ENCODE measurements around the gene GPR62. TPM values are rescaled to one million over a fixed set of nuclear protein-coding genes. Genes with fewer than 3 reads are reported as not detected.

Gene GPR62
- total and polyA plus RNA-seq, 2 donors from 2014 or later: 0.09 to 0.41 TPM

DNA sequence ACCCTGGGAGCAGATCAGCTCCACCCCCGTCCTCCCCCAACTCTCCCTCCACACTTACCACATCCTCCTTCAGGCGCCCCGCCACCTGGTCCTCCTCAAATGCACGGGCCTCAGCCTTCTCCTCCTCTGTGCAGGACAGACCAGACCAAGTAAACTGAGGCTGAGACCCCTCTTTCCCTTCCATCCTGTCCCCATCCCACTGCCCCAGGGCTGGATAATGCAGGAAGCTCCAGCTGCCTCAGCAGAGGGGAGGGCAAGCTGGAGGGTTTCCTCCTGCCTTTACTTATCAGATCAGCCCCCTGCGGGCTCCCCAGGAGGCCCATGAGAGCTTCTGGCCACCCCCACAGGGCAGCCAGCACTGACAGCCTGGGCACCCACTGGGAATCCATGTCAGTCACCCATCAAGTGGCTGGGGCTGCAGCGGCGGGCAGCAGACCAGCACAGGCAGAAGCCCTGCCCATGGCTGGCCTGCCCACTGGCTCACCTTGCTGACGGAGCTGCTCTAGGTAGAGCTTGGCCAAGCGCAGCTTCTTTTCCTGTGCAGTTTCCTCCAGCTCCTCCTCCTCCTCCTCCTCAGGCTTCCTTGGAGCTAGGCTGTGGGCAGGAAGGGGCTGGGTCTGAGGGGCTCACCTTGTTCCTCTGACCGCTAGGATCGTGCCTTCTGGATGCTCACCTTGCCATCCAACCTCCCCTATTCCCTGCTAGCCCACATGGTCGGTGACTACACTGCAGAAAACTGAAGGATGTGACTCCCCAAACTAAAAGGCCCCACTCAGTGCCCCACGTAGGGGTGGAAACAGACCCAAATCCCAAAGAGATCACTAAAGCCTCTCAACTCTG is 17.4 kb upstream of the GPR62 start:
- H3K36me3 ChIP-seq (ENCODE audit: control insufficient read depth in 2 of 3, insufficient read depth in 3 of 3, low read length in 3 of 3): peaks cover 0 to 31% (median 18%) of the 10 kb centered on the region in 3 donors
- H3K9ac ChIP-seq (ENCODE audit: low read length in 3 of 3): no peak overlapping the region
- intact Hi-C loops (cut with DNase I): no loop called here
- DNase-seq (peak in 1 of 5 donors; percentile 48), FAIRE-seq (no peak)
- TF ChIP-seq CTCF (IDR thresholded peaks at IDR 0.05; ENCODE audit: borderline replicate concordance, extremely low read depth, insufficient read depth): no peak
- H3K4me3 ChIP-seq (ENCODE audit: low read length in 3 of 3): no peak overlapping the region
- H3K27me3 ChIP-seq (ENCODE audit: control insufficient read depth, insufficient read depth, low read length): no peaks in the 10 kb centered on the region
- no peaks in the 10 kb centered on the region for H3K9me3 ChIP-seq (ENCODE audit: control insufficient read depth in 2 of 3, insufficient read depth in 1 of 3, low read length in 3 of 3)
- H3K27ac ChIP-seq (ENCODE audit: low read depth in 2 of 2, low read length in 2 of 2): no peak overlapping the region
- H3K4me1 ChIP-seq (ENCODE audit: control insufficient read depth in 2 of 3, insufficient read depth in 2 of 3, low read depth in 1 of 3, low read length in 3 of 3): peaks cover 0 to 12% (median 10%) of the 10 kb centered on the region in 3 donors

- Histone ChIP-seq H3K4me1 (ENCODE audit: control insufficient read depth in 2 of 3, insufficient read depth in 2 of 3, low read depth in 1 of 3, low read length in 3 of 3) (peaks cover 0 to 17% (median 15%) of the 10 kb centered on the region in 3 donors), H3K9me3 (ENCODE audit: control insufficient read depth in 2 of 3, insufficient read depth in 1 of 3, low read length in 3 of 3) (no peaks in the 10 kb centered on the region), H3K36me3 (ENCODE audit: control insufficient read depth in 2 of 3, insufficient read depth in 3 of 3, low read length in 3 of 3) (peaks cover 0 to 25% (median 18%) of the 10 kb centered on the region in 3 donors), H3K4me3 (ENCODE audit: low read length in 3 of 3) (no peak overlapping the region), H3K27me3 (ENCODE audit: control insufficient read depth, insufficient read depth, low read length) (no peaks in the 10 kb centered on the region), H3K27ac (ENCODE audit: low read depth in 2 of 2, low read length in 2 of 2) (no peak overlapping the region), H3K9ac (ENCODE audit: low read length in 3 of 3) (no peak overlapping the region)
- no peak for TF ChIP-seq CTCF (IDR thresholded peaks at IDR 0.05; ENCODE audit: borderline replicate concordance, extremely low read depth, insufficient read depth)
- intact Hi-C loops (cut with DNase I): no loop called here
- DNase-seq (peak in 1 of 5 donors; percentile 22), FAIRE-seq (no peak)
Observed at GRCh38 chr3:51938780-51939425, 16.3 kb upstream of the GPR62 start.

- DNase-seq: peak in 2 of 5 donors; percentile 36 to 51
- peak overlapping the region; percentile 69 to 78 (median 70) for H3K4me3 ChIP-seq (ENCODE audit: low read length in 3 of 3)
- no peak for TF ChIP-seq CTCF (IDR thresholded peaks at IDR 0.05; ENCODE audit: borderline replicate concordance, extremely low read depth, insufficient read depth)
- H3K27me3 ChIP-seq (ENCODE audit: control insufficient read depth, insufficient read depth, low read length): no peaks in the 10 kb centered on the region
- peaks cover 0 to 17% (median 15%) of the 10 kb centered on the region in 3 donors for H3K4me1 ChIP-seq (ENCODE audit: control insufficient read depth in 2 of 3, insufficient read depth in 2 of 3, low read depth in 1 of 3, low read length in 3 of 3)
- H3K27ac ChIP-seq (ENCODE audit: low read depth in 2 of 2, low read length in 2 of 2): no peak overlapping the region
- no peak for FAIRE-seq
- peak overlapping the region in 2 of 3 donors; percentile 50 to 72 for H3K9ac ChIP-seq (ENCODE audit: low read length in 3 of 3)
- no peaks in the 10 kb centered on the region for H3K9me3 ChIP-seq (ENCODE audit: control insufficient read depth in 2 of 3, insufficient read depth in 1 of 3, low read length in 3 of 3)
- intact Hi-C loops (cut with DNase I): no loop called here
- peaks cover 0 to 23% (median 13%) of the 10 kb centered on the region in 3 donors for H3K36me3 ChIP-seq (ENCODE audit: control insufficient read depth in 2 of 3, insufficient read depth in 3 of 3, low read length in 3 of 3)
Observed at GRCh38 chr3:51940648-51941462, 14.3 kb upstream of the GPR62 start.
